DMS114 treated with DMSO at 0.1 percent for 48 hours (cell line): ENCODE results near the gene PDZK1.
"Not testable (repeated sequence)": the region's sequence is repeated elsewhere in the genome, so short reads cannot be mapped to it uniquely, and the experiment has no call there.

Experiments used
- DNase-seq: peaks from one replicate; lab custom pipeline; 2025; ENCODE audit not compliant: unreplicated experiment; lab: John Stamatoyannopoulos, UW

Gene PDZK1

GRCh38 chr1:145707183-145707867 is at the start of gene PDZK1:
PDZK1 (minus strand) TSS chr1:145707368; CDS start chr1:145688021, 19,347 bp downstream.
- no peak for DNase-seq

DNA sequence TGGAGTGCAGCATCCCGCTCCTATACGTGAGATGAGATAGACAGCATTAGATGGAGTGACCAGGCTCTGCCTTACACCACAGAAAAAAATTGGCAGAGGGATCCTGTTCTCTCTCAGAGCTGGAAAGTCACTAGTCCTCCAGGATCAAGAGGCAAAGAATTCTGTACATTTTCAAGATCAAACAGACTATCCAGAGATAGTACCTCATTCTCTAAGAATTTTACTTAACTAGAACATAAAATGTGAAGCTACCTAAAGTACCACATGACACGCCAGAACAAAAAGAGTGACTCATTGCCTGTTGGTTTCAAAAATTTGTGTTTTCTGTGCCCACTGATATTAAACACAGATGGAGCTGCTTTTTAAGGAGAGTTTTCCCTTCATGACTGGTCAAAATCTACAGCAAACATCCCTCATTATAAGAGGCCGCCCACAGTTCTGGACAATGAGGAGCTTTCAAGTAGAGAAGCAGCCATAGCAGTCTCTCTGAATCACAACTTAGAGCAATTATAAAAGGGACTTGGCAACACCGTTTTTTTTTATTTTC is 44.4 kb upstream of the PDZK1 start:
- DNase-seq: no peak

DNA sequence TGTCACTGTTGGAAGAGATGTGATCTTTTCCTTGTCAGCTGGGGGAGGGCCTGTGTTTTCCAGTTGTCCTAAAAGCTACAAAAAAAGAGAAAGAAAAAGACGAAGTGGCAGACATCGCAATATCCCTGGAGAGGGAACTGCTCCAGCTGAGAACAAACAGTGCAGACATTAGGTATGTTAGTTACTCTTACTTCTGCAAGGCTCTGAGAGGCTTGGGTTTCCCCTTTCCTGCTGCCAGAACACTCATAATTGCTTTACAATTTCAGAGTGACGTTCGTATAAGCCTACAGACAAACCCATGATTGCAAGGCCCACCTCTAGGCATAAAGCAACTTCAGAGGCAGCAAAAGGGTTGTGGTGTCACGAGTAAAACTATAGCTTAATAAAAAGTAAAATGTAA is 43.3 kb upstream of the PDZK1 start:
- no peak for DNase-seq

- DNase-seq: no peak
Observed at GRCh38 chr1:145747398-145748247, 40.5 kb upstream of the PDZK1 start.

DNA sequence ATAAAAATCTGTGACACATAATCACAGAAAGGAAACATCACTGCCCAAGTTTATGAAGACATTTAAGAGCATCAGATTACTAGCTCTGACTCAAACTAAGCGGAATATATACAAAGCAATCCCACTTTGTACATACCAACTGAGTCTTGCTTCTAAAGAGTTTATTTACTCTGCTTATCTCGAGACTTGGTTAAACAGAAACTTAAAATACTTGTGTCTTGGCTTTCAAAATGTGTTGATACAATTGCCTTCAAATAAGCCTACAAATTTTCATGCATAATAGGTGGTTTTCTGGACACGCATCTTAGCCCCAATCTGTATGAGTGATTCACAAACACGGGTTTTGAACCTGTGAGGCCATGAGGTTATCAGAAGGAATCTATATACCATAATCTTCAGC is 33.1 kb upstream of the PDZK1 start:
- no peak for DNase-seq

- no peak for DNase-seq
Observed at GRCh38 chr1:145736191-145736590, 29.0 kb upstream of the PDZK1 start.

- DNase-seq: no peak
Observed at GRCh38 chr1:145730900-145731299, 23.7 kb upstream of the PDZK1 start.

DNA sequence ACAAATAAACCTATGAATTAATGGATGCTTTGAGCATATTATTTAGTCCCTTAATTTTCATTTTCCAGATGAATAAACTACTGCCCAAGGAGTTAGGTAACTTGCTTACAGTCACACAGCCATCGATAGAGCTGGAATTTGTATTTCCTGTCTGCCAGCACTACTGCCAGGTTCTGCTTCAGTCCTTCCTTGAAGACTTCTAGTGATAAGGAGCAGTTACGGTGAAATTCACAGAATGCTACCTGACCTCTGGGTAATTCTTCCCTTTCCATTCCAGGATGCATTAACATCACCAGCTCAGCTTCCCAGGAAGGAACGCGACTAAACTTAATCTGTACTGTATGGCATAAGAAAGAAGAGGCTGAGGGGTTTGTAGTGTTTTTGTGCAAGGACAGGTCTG is 23.3 kb upstream of the PDZK1 start:
- no peak for DNase-seq

GRCh38 chr1:145729666-145730436 is 22.7 kb upstream of the PDZK1 start:
- DNase-seq: no peak

DNA sequence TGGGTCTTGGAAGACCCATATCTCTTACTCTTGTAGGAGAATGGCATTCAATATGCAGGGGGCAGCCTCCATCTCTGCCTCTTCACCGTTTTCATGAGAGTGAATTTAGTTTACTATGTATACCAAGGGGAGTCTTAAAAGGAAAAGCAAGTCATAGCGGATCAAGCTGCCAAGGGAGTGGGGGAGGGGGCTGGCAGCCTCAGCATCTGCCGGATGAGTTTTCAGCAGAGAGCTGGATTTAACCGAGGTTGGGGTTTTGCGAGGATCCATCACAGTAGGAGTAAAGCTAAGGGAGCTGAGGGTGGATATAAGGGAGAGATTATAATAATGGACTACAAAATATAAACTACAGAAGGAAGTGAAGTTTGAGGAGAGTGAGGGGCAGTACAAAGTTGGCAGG is 22.0 kb upstream of the PDZK1 start:
- DNase-seq: no peak

GRCh38 chr1:145726193-145726592 is 19.0 kb upstream of the PDZK1 start:
- not testable (repeated sequence) for DNase-seq

DNA sequence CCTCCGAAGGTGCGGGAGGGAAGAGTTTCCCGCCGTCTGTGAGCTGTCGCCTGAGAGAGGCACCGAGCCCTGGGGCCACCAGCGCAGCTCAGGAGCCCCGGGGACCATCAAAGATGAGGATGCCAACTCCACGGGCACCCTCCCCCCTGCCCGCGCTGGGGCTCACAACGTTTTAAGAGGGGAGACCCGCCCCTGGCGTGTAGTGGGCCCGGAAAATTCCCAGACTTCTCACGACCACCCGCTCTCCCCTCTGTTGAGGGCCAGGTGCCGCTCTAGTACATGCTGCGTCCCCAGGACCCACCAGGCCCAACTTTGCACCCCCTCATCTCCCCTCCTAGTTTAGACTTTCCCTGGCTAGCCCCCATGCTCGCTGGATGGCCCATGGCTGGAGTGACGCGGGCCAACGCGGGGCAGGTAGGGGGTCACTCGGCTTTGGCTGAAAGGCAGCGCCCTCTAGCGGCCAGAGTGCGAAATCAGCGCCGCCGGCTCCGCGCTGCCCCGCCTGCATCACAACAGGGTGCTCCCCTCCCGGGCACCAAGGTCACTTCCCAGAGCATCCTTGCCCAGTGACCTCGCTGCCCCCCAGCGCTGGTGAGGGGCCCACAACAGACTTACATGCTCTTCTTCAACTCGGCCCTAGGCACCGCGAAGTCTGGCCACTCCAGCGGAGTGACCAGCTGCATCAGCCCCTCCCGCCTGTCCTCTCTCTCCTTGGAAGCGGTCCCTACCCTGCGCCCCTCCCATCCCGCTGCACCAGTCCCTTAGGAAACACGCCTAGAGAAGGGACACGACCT is 13.9 kb upstream of the PDZK1 start:
- DNase-seq: peak; percentile 51

DNA sequence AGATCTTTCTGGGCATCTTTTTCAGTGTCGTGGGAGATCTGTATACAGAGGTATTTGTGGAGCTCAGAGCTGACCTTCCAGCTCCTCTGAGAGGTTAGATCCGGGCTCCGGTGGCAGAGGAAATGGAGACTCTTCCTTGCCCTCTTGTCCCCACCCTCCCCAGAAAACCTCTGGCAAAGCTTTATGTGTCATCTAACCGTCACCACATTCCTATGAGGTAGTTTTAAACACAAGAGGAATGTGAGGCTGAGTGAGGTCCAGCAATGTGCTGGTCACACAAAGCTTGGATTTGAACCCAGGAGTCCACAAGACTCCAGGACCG is 13.3 kb upstream of the PDZK1 start:
- DNase-seq: no peak

- no peak for DNase-seq
Observed at GRCh38 chr1:145719230-145720079, 12.3 kb upstream of the PDZK1 start, which contains the start of gene CD160. CD160 (plus strand) TSS chr1:145719499; CDS start chr1:145728328, 8,829 bp downstream.

- not testable (repeated sequence) for DNase-seq
Observed at GRCh38 chr1:145718465-145718864, 11.3 kb upstream of the PDZK1 start.

- no peak for DNase-seq
Observed at GRCh38 chr1:145717833-145718232, 10.7 kb upstream of the PDZK1 start.

DNA sequence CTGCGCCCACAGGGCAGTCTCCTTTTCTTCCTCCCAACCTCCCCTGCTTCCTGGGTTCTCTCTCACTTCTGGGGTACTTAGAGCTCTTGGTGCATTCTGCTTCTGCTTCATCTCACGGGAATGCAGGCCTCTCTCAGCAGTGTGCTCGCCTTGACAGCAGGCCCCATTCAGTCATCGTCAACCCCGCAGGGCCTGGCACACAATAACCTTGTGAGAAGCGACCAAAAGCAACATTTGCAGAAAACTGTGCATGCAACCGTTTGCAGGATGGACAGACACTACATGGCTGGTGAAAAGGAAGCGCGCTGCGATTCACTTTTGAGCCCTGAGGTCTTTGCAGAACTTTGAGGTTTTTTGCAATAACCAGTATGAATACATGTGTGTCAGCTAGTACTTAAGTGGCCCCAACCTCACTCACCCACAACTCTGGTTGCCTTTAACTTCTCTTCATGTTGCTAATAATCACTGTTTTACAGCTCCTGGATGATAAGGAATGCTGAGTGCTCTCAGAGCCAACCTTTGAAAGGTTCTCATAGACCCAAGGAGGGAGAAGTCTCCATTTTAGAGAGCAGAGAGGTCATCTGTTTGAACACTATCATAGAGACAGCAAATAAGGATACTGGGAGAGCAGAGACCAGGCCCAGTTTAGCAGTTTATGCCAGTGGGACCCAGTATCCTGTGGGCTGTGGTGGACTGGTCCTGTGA is 9.6 kb upstream of the PDZK1 start:
- no peak for DNase-seq

GRCh38 chr1:145714524-145715111 is 7.5 kb upstream of the PDZK1 start:
- DNase-seq: no peak

DNA sequence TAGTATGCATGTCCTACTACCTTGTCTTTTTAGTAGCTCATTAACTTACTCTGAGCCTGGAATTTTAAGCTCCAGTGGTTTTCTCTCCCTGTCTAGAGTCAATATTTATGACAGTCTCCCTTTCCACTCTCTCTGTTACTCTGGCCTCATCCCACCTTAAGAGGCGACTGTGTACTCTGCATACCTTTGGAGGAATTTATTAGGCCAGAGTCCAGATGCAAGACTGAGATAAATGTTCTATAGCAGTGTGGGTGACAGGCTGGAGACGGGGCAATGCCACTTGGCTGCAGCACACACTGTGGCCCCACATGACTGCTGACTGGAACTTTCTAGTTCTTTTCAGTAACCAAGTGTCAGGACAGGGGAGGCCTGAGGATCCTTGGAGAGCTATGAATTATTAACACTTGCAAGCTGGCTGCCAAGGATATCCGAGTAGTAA is 4.1 kb upstream of the PDZK1 start:
- no peak for DNase-seq
